Activated CD4-positive, alpha-beta T cell treated with anti-CD3 and anti-CD28 coated beads, Interleukin-2, amount 50 U/mL, for 4 hours (primary cell): Measurements from ENCODE around the gene PTDSS2.
"Not testable (repeated sequence)": the region's sequence is repeated elsewhere in the genome, so short reads cannot be mapped to it uniquely, and the experiment has no call there.

Experiments used
- DNase-seq, 2 experiments: peaks; one replicate each; pipeline ENCODE4 v3.0.0-alpha.2; 2020

Gene PTDSS2

GRCh38 chr11:414318-414857 is 35.7 kb upstream of the PTDSS2 start:
- DNase-seq: no peak

GRCh38 chr11:415640-416041 is 34.4 kb upstream of the PTDSS2 start:
- no peak for DNase-seq

GRCh38 chr11:416051-416756 is 33.9 kb upstream of the PTDSS2 start:
- no peak for DNase-seq

GRCh38 chr11:416757-417621 is 33.1 kb upstream of the PTDSS2 start:
- no peak for DNase-seq

- DNase-seq: no peak
These were observed 32.3 kb upstream of the PTDSS2 start for GRCh38 chr11:417652-418342.

- no peak for DNase-seq
These were observed 31.5 kb upstream of the PTDSS2 start for GRCh38 chr11:418343-419247.

- no peak for DNase-seq
These were observed 30.7 kb upstream of the PTDSS2 start for GRCh38 chr11:419248-420005.

GRCh38 chr11:420054-420910 is 29.8 kb upstream of the PTDSS2 start:
- DNase-seq: no peak

GRCh38 chr11:420911-421321 is 29.2 kb upstream of the PTDSS2 start:
- DNase-seq: no peak

GRCh38 chr11:422249-422656 is 27.8 kb upstream of the PTDSS2 start:
- DNase-seq: no peak

- DNase-seq: no peak
These were observed 25.8 kb upstream of the PTDSS2 start for GRCh38 chr11:424232-424631.

- DNase-seq: not testable (repeated sequence)
These were observed 25.3 kb upstream of the PTDSS2 start for GRCh38 chr11:424766-425165.

GRCh38 chr11:425301-425700 is 24.8 kb upstream of the PTDSS2 start:
- DNase-seq: no peak

- no peak for DNase-seq
These were observed 23.2 kb upstream of the PTDSS2 start for GRCh38 chr11:426851-427250.

GRCh38 chr11:428295-428694 is 21.8 kb upstream of the PTDSS2 start:
- no peak for DNase-seq

GRCh38 chr11:429391-429790 is 20.7 kb upstream of the PTDSS2 start:
- DNase-seq: no peak

GRCh38 chr11:429931-430456 is 20.1 kb upstream of the PTDSS2 start:
- DNase-seq: no peak

GRCh38 chr11:431921-432320 is 18.2 kb upstream of the PTDSS2 start:
- DNase-seq: no peak

- DNase-seq: no peak
These were observed 17.5 kb upstream of the PTDSS2 start for GRCh38 chr11:432501-433100.

- no peak for DNase-seq
These were observed 17.0 kb upstream of the PTDSS2 start for GRCh38 chr11:433111-433510.
